Mucosa of stomach (tissue), 1 donor: ENCODE results near the gene ARFGAP3.

ENCODE experiments used
- H3K27me3 ChIP-seq: one replicate; pipeline ENCODE4 v1.7.0; 2013; ENCODE audit warnings: mild to moderate bottlenecking, low read length; ENCODE audit not compliant: control insufficient read depth, insufficient read depth
- H3K36me3 ChIP-seq: one replicate; pipeline ENCODE4 v1.7.0; 2013; ENCODE audit warnings: low read length; ENCODE audit not compliant: control insufficient read depth, insufficient read depth
- H3K4me1 ChIP-seq: one replicate; pipeline ENCODE4 v1.7.0; 2013; ENCODE audit warnings: mild to moderate bottlenecking, low read length; ENCODE audit not compliant: control insufficient read depth, insufficient read depth
- H3K4me3 ChIP-seq: one replicate; pipeline ENCODE4 v1.7.0; 2013; ENCODE audit warnings: low read length
- H3K9ac ChIP-seq: one replicate; pipeline ENCODE4 v1.7.0; 2013; ENCODE audit warnings: mild to moderate bottlenecking, low read length, moderate library complexity
- H3K9me3 ChIP-seq: one replicate; pipeline ENCODE4 v1.7.0; 2013; ENCODE audit warnings: mild to moderate bottlenecking, low read length, moderate library complexity; ENCODE audit not compliant: control insufficient read depth
- donor health status: Pancreatic carcinoma.

ARFGAP3 gene

GRCh38 chr22:42869888-42870480 is 12.9 kb upstream of the ARFGAP3 start:
- Histone ChIP-seq H3K9ac (no peak overlapping the region), H3K4me1 (peaks cover 12% of the 10 kb centered on the region), H3K9me3 (no peaks in the 10 kb centered on the region), H3K36me3 (peaks cover 3% of the 10 kb centered on the region), H3K27me3 (no peaks in the 10 kb centered on the region), H3K4me3 (no peak overlapping the region)

GRCh38 chr22:42869463-42869862 is 12.4 kb upstream of the ARFGAP3 start:
- H3K27me3 ChIP-seq = no peaks in the 10 kb centered on the region
- no peak overlapping the region for H3K4me3 ChIP-seq
- H3K36me3 ChIP-seq = peaks cover 3% of the 10 kb centered on the region
- H3K9me3 ChIP-seq = no peaks in the 10 kb centered on the region
- H3K9ac ChIP-seq = peak overlapping the region; percentile 32
- peaks cover 12% of the 10 kb centered on the region for H3K4me1 ChIP-seq

- H3K4me1 ChIP-seq = peaks cover 12% of the 10 kb centered on the region
- peaks cover 3% of the 10 kb centered on the region for H3K36me3 ChIP-seq
- no peak overlapping the region for H3K4me3 ChIP-seq
- H3K9me3 ChIP-seq = no peaks in the 10 kb centered on the region
- H3K27me3 ChIP-seq = no peaks in the 10 kb centered on the region
- peak overlapping the region; percentile 32 for H3K9ac ChIP-seq
Observed at GRCh38 chr22:42868751-42869251, 11.7 kb upstream of the ARFGAP3 start.

GRCh38 chr22:42866100-42866499 is 9.0 kb upstream of the ARFGAP3 start:
- no peak overlapping the region for H3K4me3 ChIP-seq
- H3K27me3 ChIP-seq = no peaks in the 10 kb centered on the region
- no peak overlapping the region for H3K9ac ChIP-seq
- peaks cover 12% of the 10 kb centered on the region for H3K4me1 ChIP-seq
- H3K9me3 ChIP-seq = no peaks in the 10 kb centered on the region
- no peaks in the 10 kb centered on the region for H3K36me3 ChIP-seq

- Histone ChIP-seq H3K27me3 (no peaks in the 10 kb centered on the region), H3K9me3 (no peaks in the 10 kb centered on the region), H3K36me3 (no peaks in the 10 kb centered on the region), H3K9ac (no peak overlapping the region), H3K4me1 (peaks cover 12% of the 10 kb centered on the region), H3K4me3 (no peak overlapping the region)
Observed at GRCh38 chr22:42865536-42865935, 8.5 kb upstream of the ARFGAP3 start.

- no peaks in the 10 kb centered on the region for H3K36me3 ChIP-seq
- H3K9ac ChIP-seq = no peak overlapping the region
- peaks cover 3% of the 10 kb centered on the region for H3K4me1 ChIP-seq
- H3K4me3 ChIP-seq = no peak overlapping the region
- H3K9me3 ChIP-seq = no peaks in the 10 kb centered on the region
- no peaks in the 10 kb centered on the region for H3K27me3 ChIP-seq
Observed at GRCh38 chr22:42863349-42863961, 6.4 kb upstream of the ARFGAP3 start.

- Histone ChIP-seq H3K27me3 (no peaks in the 10 kb centered on the region), H3K9ac (no peak overlapping the region), H3K4me3 (no peak overlapping the region), H3K4me1 (no peaks in the 10 kb centered on the region), H3K9me3 (no peaks in the 10 kb centered on the region), H3K36me3 (no peaks in the 10 kb centered on the region)
Observed at GRCh38 chr22:42862045-42862734, 5.1 kb upstream of the ARFGAP3 start.

GRCh38 chr22:42860968-42861367 is 3.9 kb upstream of the ARFGAP3 start:
- Histone ChIP-seq H3K4me1 (peaks cover 4% of the 10 kb centered on the region), H3K36me3 (no peaks in the 10 kb centered on the region), H3K9me3 (no peaks in the 10 kb centered on the region), H3K9ac (no peak overlapping the region), H3K27me3 (no peaks in the 10 kb centered on the region), H3K4me3 (no peak overlapping the region)

GRCh38 chr22:42857845-42858481 is 890 bp upstream of the ARFGAP3 start:
- Histone ChIP-seq H3K9me3 (no peaks in the 10 kb centered on the region), H3K27me3 (no peaks in the 10 kb centered on the region), H3K36me3 (no peaks in the 10 kb centered on the region), H3K4me3 (no peak overlapping the region), H3K4me1 (peaks cover 12% of the 10 kb centered on the region), H3K9ac (no peak overlapping the region)

- peak overlapping the region; percentile 88 for H3K9ac ChIP-seq
- H3K27me3 ChIP-seq = no peaks in the 10 kb centered on the region
- H3K4me3 ChIP-seq = peak overlapping the region; percentile 81
- no peaks in the 10 kb centered on the region for H3K36me3 ChIP-seq
- no peaks in the 10 kb centered on the region for H3K9me3 ChIP-seq
- H3K4me1 ChIP-seq = peaks cover 12% of the 10 kb centered on the region
Observed at GRCh38 chr22:42856179-42856864, 751 bp downstream of the ARFGAP3 start.

- H3K27me3 ChIP-seq = no peaks in the 10 kb centered on the region
- H3K4me3 ChIP-seq = peak overlapping the region; percentile 81
- peak overlapping the region; percentile 88 for H3K9ac ChIP-seq
- peaks cover 12% of the 10 kb centered on the region for H3K4me1 ChIP-seq
- H3K9me3 ChIP-seq = no peaks in the 10 kb centered on the region
- no peaks in the 10 kb centered on the region for H3K36me3 ChIP-seq
Observed at GRCh38 chr22:42855721-42856120, 1.4 kb downstream of the ARFGAP3 start.
